ENCODE results near the gene CUEDC2.
A peak's percentile ranks its signal among the peaks of the same experiment; 100 is the strongest.

CUEDC2 gene

GRCh38 chr10:102419269-102420180, 12.8 kb downstream of the CUEDC2 start (continued):
- peak; percentile 32 for TF ChIP-seq ZNF341 (tag by site-specific recombination; IDR thresholded peaks at IDR 0.05; ENCODE audit: low read depth)
- TF ChIP-seq REST (tag by site-specific recombination; IDR thresholded peaks at IDR 0.05), result peak; percentile 98
- peak; percentile 59 for TF ChIP-seq PRDM10 (tag by site-specific recombination; IDR thresholded peaks at IDR 0.05)
- peak; percentile 11; the same call in 1 of the 2 replicates for TF ChIP-seq KLF17 (tag by site-specific recombination; IDR thresholded peaks at IDR 0.05)
- TF ChIP-seq ZNF692 (tag by site-specific recombination; IDR thresholded peaks at IDR 0.05), result 0 out of 2 replicates have a peak, but pooled peaks have one; percentile 14
- no peak for TF ChIP-seq ZNF214 (tag by site-specific recombination; IDR thresholded peaks at IDR 0.05; ENCODE audit: borderline replicate concordance)
- TF ChIP-seq ZNF335 (tag by site-specific recombination; conservative IDR thresholded peaks at IDR 0.05), result peak; percentile 74
- TF ChIP-seq ZNF248 (tag by site-specific recombination; IDR thresholded peaks at IDR 0.05), result no peak
- 0 out of 2 replicates have a peak, but pooled peaks have one; percentile 42 for TF ChIP-seq ZNF501 (tag by site-specific recombination; IDR thresholded peaks at IDR 0.05)
- peak; percentile 92 for TF ChIP-seq ZNF76 (tag by site-specific recombination; IDR thresholded peaks at IDR 0.05; ENCODE audit: borderline replicate concordance, low read depth)
- no peak for TF ChIP-seq ZNF510 (tag by site-specific recombination; IDR thresholded peaks at IDR 0.05; ENCODE audit: insufficient replicate concordance)
- TF ChIP-seq PATZ1 (tag by site-specific recombination; IDR thresholded peaks at IDR 0.05), result peak; percentile 88
- TF ChIP-seq ZNF561 (tag by site-specific recombination; IDR thresholded peaks at IDR 0.05; ENCODE audit: borderline replicate concordance), result peak; percentile 66; the same call in 1 of the 2 replicates
- TF ChIP-seq ZNF555 (tag by site-specific recombination; conservative IDR thresholded peaks at IDR 0.05), result no peak
- no peak; the same call in 1 of the 2 replicates for TF ChIP-seq KLF16 (tag by site-specific recombination; IDR thresholded peaks at IDR 0.05)
- peak; percentile 61; the same call in 1 of the 2 replicates for TF ChIP-seq ZXDB (tag by site-specific recombination; IDR thresholded peaks at IDR 0.05)
- peak; percentile 17; the same call in 1 of the 2 replicates for TF ChIP-seq KLF9 (tag by site-specific recombination; IDR thresholded peaks at IDR 0.05; ENCODE audit: low read depth)
- TF ChIP-seq ZIC2 (tag by site-specific recombination; IDR thresholded peaks at IDR 0.05), result peak; percentile 35; the same call in 1 of the 2 replicates
- peak; percentile 44; the same call in 1 of the 2 replicates for TF ChIP-seq PBX3 (CRISPR knock-in tag; IDR thresholded peaks at IDR 0.05)
- TF ChIP-seq ZBTB20 (tag by site-specific recombination; IDR thresholded peaks at IDR 0.05), result 0 out of 2 replicates have a peak, but pooled peaks have one; percentile 32
- peak; percentile 58 for TF ChIP-seq KLF8 (tag by site-specific recombination; IDR thresholded peaks at IDR 0.05)
- no peak for TF ChIP-seq ZNF132 (tag by site-specific recombination; IDR thresholded peaks at IDR 0.05; ENCODE audit: borderline replicate concordance)
- peak; percentile 91 for TF ChIP-seq ZBTB48 (tag by site-specific recombination; IDR thresholded peaks at IDR 0.05)
- TF ChIP-seq GLIS2 (tag by site-specific recombination; IDR thresholded peaks at IDR 0.05), result 0 out of 2 replicates have a peak, but pooled peaks have one; percentile 77
- TF ChIP-seq ZNF2 (tag by site-specific recombination; IDR thresholded peaks at IDR 0.05), result no peak; the same call in 1 of the 2 replicates
